Activated T-helper 2 cell treated with anti-CD3 and anti-CD28 coated beads, Interferon-gamma antibody, Interleukin-2, Interleukin-4, amounts not matched to agents 10 μg/mL and 5 μg/mL and 100 μg/mL, durations not matched to agents 14 hours and 24 hours and 36 hours (primary cell): ENCODE data around the gene FAM120A. TPM values are rescaled to one million over a fixed set of nuclear protein-coding genes. Genes with fewer than 3 reads are reported as not detected.

Experiments used
- DNase-seq: peaks from one replicate; pipeline ENCODE4 v3.0.0; 2021; ENCODE audit warnings: low spot score
- H3K27ac Mint-ChIP-seq: one replicate; pipeline ENCODE4 v1.8.0; 2021; ENCODE audit warnings: mixed read lengths
- H3K27me3 Mint-ChIP-seq: one replicate; pipeline ENCODE4 v1.8.0; 2021; ENCODE audit warnings: low read depth, mixed read lengths
- H3K36me3 Mint-ChIP-seq: one replicate; pipeline ENCODE4 v1.8.0; 2021; ENCODE audit warnings: low read depth, mixed read lengths
- H3K4me1 Mint-ChIP-seq: one replicate; pipeline ENCODE4 v1.8.0; 2021; ENCODE audit warnings: low read depth, mixed read lengths
- H3K4me3 Mint-ChIP-seq: one replicate; pipeline ENCODE4 v1.8.0; 2021; ENCODE audit warnings: low read depth, mild to moderate bottlenecking, moderate library complexity, mixed read lengths
- H3K9me3 Mint-ChIP-seq: one replicate; pipeline ENCODE4 v1.8.0; 2021; ENCODE audit warnings: mixed read lengths
- intact Hi-C: fragments of 100-400 bp; cut with micrococcal nuclease; formaldehyde crosslinking; loops from one replicate; pipeline ENCODE4 v1.15.1; 2023
- total RNA-seq: library from RNA; stranded (reverse); gene quantifications from 2 replicates; pipeline ENCODE4 v1.2.3, GENCODE V29; 2022

FAM120A gene
- total RNA-seq, 1 donor from 2014 or later = 166 TPM

DNA sequence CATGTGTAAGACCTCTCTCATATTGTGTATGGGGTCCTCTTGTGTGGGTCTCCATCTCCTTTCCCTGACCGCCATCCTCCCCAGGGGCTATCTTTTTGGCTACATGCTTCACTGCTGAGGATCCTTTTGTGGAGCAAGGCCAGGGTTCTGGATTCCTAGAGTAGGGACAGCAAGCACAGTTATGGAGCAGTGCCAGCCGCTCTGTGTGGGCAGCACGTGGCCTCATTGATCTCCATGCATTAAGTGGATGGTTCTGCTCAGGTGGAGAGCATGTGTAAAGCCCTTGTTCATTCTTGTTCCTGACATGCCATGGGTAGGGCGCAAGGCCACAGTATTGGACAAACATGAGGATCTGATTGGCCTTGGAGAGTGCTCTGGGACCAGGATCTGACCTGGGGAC, 133.8 kb downstream of the FAM120A start:
- no peak for DNase-seq
- intact Hi-C loops = no loop called here

DNA sequence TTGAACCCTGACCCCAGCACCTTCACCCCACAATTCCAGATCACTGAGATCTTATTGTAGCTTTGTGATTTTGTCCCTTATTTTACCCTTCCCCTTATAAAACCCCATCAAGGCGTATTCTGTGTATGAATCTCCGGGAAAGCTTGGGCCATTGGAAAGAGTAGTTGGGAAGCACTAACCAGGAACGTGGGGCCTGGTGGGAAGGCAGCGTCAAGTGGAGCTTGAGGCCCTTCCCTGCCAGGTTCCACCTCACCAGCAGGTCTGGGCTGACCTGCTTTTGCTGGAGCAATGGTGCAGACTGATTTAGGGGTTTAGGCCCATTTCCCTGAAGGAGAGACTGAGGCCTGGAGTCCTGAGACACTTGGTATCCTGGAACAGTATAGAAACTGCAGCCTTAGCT, 134.2 kb downstream of the FAM120A start:
- no peak for DNase-seq
- intact Hi-C loops = no loop called here
- H3K9me3 Mint-ChIP-seq = peaks cover 24% of the 10 kb centered on the region
- H3K4me1 Mint-ChIP-seq = peaks cover 10% of the 10 kb centered on the region
- H3K36me3 Mint-ChIP-seq = peaks cover 30% of the 10 kb centered on the region
- H3K4me3 Mint-ChIP-seq = no peak overlapping the region
- no peak overlapping the region for H3K27ac Mint-ChIP-seq
- H3K27me3 Mint-ChIP-seq = no peaks in the 10 kb centered on the region

More for the DNA sequence above, 133.8 kb downstream of the FAM120A start:
- peaks cover 30% of the 10 kb centered on the region for H3K36me3 Mint-ChIP-seq
- H3K27ac Mint-ChIP-seq = no peak overlapping the region
- peaks cover 24% of the 10 kb centered on the region for H3K9me3 Mint-ChIP-seq
- H3K27me3 Mint-ChIP-seq = no peaks in the 10 kb centered on the region
- peaks cover 10% of the 10 kb centered on the region for H3K4me1 Mint-ChIP-seq
- H3K4me3 Mint-ChIP-seq = no peak overlapping the region

DNA sequence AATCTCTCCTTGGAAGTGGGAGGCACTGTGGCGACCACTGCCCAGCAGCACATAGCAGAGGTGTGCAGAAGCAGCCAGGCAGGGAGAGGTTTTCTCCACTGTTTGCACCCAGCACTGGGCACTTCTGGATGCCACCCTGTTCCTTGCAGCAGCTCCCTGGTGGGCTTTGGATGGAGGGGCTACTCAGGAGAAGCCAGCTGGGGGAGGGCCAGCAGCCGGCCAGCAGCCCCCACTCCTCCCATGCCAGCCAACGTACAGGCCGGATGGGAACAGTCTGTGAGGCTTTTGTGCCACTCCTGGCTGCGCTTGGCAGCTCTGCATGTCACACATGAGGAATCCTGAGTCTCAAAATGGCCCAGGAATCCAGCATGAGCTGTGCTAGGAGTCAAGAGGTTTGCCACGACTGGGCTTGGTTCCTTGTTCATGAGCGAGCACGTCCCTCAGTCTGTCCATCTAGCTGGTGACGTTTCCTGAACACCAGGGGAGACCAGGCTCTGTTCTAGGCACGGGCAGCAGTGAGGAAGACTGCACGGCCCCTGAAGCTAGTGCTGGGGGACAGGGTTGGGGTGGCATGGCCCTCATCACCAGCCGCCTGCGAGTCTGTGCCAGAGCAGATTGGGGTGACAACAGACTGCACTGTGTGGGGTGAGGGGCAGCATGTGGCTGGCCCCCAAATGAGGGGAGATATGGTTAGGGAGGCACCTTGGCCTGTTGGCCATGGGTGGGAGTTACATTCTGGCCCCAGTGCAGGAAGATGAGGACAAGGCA, 135.0 kb downstream of the FAM120A start:
- DNase-seq = no peak
- intact Hi-C loops = no loop called here
- no peak overlapping the region for H3K27ac Mint-ChIP-seq
- H3K9me3 Mint-ChIP-seq = peaks cover 24% of the 10 kb centered on the region
- H3K36me3 Mint-ChIP-seq = peaks cover 26% of the 10 kb centered on the region
- no peaks in the 10 kb centered on the region for H3K27me3 Mint-ChIP-seq
- H3K4me1 Mint-ChIP-seq = peaks cover 10% of the 10 kb centered on the region
- H3K4me3 Mint-ChIP-seq = no peak overlapping the region

DNA sequence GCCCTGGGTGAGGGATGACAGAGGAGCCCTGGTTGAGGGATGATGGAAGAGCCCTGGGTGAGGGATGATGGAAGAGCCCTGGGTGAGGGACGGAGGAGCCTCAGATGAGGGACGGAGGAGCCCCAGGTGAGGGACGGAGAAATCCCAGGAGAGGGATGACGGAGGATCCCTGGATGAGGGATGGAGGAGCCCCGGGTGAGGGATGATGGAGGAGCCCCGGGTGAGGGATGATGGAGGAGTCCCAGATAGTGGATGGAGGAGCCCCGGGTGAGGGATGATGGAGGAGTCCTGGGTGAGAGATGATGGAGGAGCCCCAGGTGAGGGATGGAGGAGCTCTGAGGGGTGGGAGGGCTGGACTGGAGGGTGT, 135.8 kb downstream of the FAM120A start:
- Mint-ChIP-seq H3K27me3 (no peaks in the 10 kb centered on the region), H3K9me3 (peaks cover 24% of the 10 kb centered on the region), H3K4me3 (no peak overlapping the region), H3K27ac (no peak overlapping the region), H3K4me1 (peaks cover 11% of the 10 kb centered on the region), H3K36me3 (peaks cover 26% of the 10 kb centered on the region)
- DNase-seq = no peak
- intact Hi-C loops = no loop called here

DNA sequence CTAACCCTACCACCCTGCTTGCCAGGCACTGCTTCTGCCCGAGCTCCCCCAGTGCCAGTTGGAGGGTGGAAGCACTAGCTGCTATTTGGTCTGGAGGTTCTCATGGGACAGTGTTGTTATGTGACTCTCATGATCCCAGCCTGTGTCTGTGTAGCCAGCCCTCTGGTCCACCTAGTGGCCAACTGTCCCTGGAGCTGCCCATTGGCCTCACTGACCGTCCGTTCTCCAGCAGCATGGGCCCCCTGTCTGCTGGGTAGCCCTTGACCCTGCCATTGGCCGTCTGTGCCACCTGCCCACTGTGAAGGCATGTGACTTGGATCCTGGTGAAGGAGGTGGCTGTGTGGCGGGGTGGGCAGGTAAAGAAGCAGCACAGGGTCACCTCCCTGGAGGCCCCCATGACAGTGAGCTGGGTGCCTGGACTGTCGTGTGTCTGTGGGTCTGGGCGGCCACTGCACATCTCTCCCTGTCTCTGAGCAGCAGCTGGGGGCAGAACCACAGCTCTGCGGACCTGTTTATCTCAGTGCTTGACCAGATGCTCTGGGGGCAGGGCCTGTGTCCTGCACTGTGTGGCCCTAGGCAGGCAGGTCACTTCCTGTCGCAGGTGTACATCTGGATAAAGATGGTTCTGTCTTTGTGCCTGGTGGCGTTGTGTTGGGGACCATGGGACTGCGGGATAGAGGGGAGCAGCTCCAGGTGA, 136.3 kb downstream of the FAM120A start:
- peaks cover 21% of the 10 kb centered on the region for H3K36me3 Mint-ChIP-seq
- peaks cover 24% of the 10 kb centered on the region for H3K9me3 Mint-ChIP-seq
- no peak for DNase-seq
- intact Hi-C loops = no loop called here
- H3K4me1 Mint-ChIP-seq = peaks cover 12% of the 10 kb centered on the region
- no peaks in the 10 kb centered on the region for H3K27me3 Mint-ChIP-seq
- no peak overlapping the region for H3K27ac Mint-ChIP-seq
- H3K4me3 Mint-ChIP-seq = no peak overlapping the region

DNA sequence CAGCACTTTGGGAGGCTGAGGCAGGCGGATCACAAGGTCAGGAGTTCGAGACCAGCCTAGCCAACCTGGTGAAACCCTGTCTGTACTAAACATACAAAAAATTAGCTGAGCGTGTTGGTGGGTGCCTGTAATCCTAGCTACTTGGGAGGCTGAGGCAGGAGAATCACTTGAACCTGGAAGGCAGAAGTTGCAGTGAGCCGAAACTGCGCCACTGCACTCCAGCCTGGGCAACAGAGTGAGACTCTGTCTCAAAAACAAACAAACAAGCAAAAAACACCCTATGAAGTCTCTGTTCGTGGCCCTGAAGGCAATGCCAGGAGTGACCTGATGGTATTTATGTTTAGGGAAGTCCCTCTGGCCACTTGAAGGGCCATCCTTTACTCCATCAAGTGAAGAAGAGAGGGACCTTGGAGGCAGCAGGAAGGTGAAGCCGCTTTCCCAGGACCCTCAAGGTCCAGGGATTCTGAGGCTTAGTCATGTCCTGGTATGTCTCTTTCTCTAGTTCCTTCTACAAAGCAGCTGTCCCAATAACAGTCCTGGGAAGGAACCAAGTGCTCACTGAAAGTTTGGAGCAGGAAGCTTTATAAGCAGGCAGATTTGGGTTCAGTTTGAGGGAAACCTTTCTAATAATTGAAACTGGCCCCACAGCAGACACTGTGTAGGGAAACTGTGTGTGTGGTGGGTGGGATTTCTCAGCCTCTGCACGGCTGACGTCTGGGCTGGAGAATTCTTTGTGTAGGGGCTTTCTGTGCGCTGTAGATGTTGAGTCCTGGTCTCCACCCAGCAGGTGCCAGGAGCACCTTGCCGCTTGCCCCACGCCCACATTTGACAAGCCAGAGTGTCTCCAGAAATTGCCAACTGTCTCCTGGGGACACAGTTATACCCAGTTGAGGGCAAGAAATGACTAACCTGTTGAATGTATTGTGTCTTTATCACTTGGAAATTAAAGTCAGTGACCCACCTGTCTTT, 137.4 kb downstream of the FAM120A start:
- H3K4me3 Mint-ChIP-seq = no peak overlapping the region
- H3K36me3 Mint-ChIP-seq = peaks cover 13% of the 10 kb centered on the region
- no peak for DNase-seq
- no peak overlapping the region for H3K27ac Mint-ChIP-seq
- no peaks in the 10 kb centered on the region for H3K27me3 Mint-ChIP-seq
- intact Hi-C loops = no loop called here
- peaks cover 13% of the 10 kb centered on the region for H3K4me1 Mint-ChIP-seq
- peaks cover 16% of the 10 kb centered on the region for H3K9me3 Mint-ChIP-seq

DNA sequence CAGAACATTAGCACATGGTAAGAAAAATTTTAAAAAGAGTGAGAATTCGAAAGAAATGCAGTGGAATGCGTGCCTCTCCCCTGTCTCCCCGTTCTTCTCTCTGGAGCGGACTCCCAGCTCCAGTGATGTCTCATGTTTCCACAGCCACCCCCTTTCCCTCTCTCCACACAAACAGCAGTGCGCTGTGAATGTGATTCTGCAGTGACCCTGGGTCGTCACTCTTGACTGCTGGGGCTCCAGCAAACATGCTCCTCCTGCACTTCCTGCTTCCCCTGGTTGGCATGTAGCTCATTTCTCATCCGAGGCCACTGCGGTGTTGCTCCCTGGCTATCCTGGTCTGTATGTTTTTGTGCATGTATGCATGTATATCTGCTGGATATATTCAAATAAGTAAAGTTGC, 138.2 kb downstream of the FAM120A start:
- DNase-seq = no peak
- H3K4me1 Mint-ChIP-seq = peaks cover 13% of the 10 kb centered on the region
- H3K9me3 Mint-ChIP-seq = peaks cover 8% of the 10 kb centered on the region
- H3K36me3 Mint-ChIP-seq = peaks cover 8% of the 10 kb centered on the region
- intact Hi-C loops = no loop called here
- no peaks in the 10 kb centered on the region for H3K27me3 Mint-ChIP-seq
- no peak overlapping the region for H3K4me3 Mint-ChIP-seq
- no peak overlapping the region for H3K27ac Mint-ChIP-seq

DNA sequence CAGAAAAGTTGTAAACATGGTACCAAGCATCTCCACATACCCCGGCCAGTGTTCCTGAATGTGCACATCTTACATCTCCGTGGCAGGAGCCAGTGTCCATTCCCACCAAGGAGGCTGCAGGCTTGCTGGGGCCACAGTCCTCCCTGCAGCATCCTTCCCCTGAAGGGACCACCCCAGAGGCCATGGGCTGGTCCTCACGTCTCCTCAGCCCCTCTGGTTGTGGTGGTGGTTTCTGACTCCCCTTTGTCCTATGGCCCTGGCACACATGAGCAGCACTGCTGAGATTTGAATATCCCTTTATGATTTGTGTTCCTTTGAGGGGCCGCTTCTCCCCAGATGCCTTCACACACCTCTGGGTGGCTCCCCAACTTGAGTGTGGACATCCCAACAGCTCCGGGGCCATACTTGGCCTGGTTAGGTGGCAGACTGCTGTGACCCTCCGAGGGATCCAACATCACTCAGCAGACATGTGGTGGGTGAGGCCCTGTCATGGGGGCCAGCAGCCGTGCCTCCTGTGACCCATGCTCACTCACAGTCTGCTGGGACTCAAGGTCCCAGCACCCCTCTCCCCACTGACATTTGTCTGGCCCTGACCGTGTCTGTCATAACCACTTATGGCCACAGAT, 139.2 kb downstream of the FAM120A start:
- no peak overlapping the region for H3K4me3 Mint-ChIP-seq
- no peaks in the 10 kb centered on the region for H3K27me3 Mint-ChIP-seq
- H3K36me3 Mint-ChIP-seq = no peaks in the 10 kb centered on the region
- peaks cover 13% of the 10 kb centered on the region for H3K4me1 Mint-ChIP-seq
- no peak overlapping the region for H3K27ac Mint-ChIP-seq
- no peak for DNase-seq
- intact Hi-C loops = no loop called here
- H3K9me3 Mint-ChIP-seq = no peaks in the 10 kb centered on the region

DNA sequence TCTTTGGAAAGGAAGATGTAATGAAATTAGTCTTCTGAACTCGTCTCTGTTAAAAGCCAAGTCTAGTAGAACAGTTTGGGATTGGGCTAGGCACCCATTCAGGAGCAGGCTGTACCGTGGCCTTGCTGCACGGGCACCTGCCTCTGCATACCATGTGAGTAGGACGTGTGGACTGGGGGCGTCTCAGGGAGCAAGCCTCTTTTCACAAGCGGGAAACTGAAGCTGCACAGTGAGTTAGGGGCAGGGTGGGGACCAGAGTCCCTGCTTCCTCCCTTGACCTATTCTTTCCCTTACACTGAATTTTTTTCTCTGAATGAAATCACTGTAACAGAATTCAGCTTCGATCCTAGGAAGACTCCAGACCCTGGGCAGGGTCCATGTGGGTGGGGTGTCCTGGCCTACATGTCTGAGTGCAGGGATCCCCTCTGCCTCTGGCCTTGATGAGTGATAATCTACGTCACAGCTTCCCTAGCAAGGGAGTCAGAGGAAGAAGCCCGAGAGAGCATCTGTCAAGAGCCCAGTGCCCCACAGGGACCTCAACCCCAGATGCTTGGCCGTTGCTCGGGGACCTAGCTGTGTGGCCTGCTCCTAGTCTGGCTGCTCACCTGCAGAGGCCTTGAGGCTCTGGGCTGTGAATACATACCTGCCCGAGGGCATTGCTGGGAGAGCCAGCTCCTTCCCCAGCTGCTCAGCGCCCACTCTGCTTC, 140.0 kb downstream of the FAM120A start:
- H3K4me1 Mint-ChIP-seq = peaks cover 13% of the 10 kb centered on the region
- intact Hi-C loops = no loop called here
- no peaks in the 10 kb centered on the region for H3K36me3 Mint-ChIP-seq
- H3K4me3 Mint-ChIP-seq = no peak overlapping the region
- no peak for DNase-seq
- H3K27me3 Mint-ChIP-seq = no peaks in the 10 kb centered on the region
- H3K27ac Mint-ChIP-seq = no peak overlapping the region
- no peaks in the 10 kb centered on the region for H3K9me3 Mint-ChIP-seq

DNA sequence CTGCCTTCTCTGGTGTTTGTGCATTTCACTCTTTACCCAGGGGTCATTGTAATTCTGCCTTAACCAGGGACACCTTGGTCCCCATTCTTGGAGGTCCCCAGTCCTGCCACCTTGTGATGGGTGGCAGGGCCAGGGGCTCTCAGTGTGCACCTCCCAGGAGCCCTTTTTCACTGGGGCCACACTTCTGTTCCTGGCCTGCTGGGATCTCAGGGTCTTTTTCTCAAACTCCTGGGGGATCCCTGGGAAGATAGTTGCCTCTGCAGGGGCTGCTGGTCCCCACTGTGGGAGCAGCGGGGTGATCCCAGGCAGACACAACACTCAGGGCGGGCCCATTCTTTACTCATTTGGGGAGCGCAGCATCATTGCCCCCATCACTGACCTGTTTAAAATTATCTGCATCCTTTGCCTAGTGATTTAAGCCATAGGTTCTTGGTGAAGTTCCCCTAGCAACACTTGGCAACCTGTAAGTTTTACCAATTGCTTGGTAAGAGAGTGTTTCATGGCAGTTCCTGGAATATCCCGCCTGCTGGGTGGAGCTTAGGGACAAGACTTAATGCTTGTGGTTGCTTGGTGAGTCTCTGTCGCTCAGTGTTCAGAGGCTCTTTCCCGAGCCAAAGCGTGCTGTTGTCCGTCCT, 140.6 kb downstream of the FAM120A start:
- Mint-ChIP-seq H3K4me3 (no peak overlapping the region), H3K27me3 (no peaks in the 10 kb centered on the region), H3K36me3 (no peaks in the 10 kb centered on the region), H3K9me3 (no peaks in the 10 kb centered on the region), H3K4me1 (peaks cover 13% of the 10 kb centered on the region), H3K27ac (no peak overlapping the region)
- intact Hi-C loops = no loop called here
- no peak for DNase-seq

DNA sequence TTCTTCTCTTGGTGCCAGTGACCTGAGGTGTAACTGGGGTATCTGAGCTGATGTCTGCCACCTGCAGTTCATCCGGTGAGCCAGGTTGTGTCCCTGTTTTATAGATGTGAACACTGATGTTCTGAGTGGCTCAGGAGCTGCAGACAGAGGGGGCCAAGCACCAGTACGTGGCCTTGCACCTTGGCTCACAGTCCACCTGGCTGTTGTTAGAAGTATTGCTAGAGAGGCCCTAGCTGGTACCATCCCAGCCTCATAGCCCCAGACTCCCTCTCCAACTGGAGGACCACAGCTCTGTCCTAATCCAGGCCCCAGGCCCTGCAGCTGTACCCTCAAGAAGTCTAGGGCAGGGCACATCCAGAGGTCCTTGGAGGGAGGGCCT, 141.1 kb downstream of the FAM120A start:
- DNase-seq = no peak
- Mint-ChIP-seq H3K4me1 (peaks cover 14% of the 10 kb centered on the region), H3K9me3 (no peaks in the 10 kb centered on the region)

More for the DNA sequence above, 141.1 kb downstream of the FAM120A start:
- H3K27ac Mint-ChIP-seq = no peak overlapping the region
- intact Hi-C loops = no loop called here
- no peaks in the 10 kb centered on the region for H3K36me3 Mint-ChIP-seq
- no peak overlapping the region for H3K4me3 Mint-ChIP-seq
- no peaks in the 10 kb centered on the region for H3K27me3 Mint-ChIP-seq
